Esophagus muscularis mucosa (tissue), 4 donors: ENCODE data around the gene DCAF8.

Experiments
- EP300 ChIP-seq: sonication (generic); formaldehyde crosslinking; IDR thresholded peaks from one replicate; pipeline ENCODE4 v1.6.1; 2017; ENCODE audit warnings: antibody characterized with exemption
- POLR2A ChIP-seq: fragments of 450-650 bp; IDR thresholded peaks from one replicate; pipeline ENCODE4 v1.6.1; 2017; ENCODE audit warnings: antibody characterized with exemption, moderate library complexity, mild to moderate bottlenecking, low read depth
- POLR2AphosphoS5 ChIP-seq, 2 donors: sonication (generic); formaldehyde crosslinking; IDR thresholded peaks; one replicate each; pipeline ENCODE4 v1.6.1; 2017; ENCODE audit warnings: antibody characterized with exemption in 2 of 2
- TF ChIP-seq, protein P1 (sequence below), 3 experiments: fragments of 200-600 bp in 2 of 3; fragments of 450-650 bp in 1 of 3; sonication (generic) in 2 of 3; IDR thresholded peaks; one replicate each; pipeline ENCODE4 v1.5.1; 2017 to 2019; ENCODE audit warnings: antibody characterized with exemption in 3 of 3, mild to moderate bottlenecking in 2 of 3, moderate library complexity in 1 of 3

DNA sequence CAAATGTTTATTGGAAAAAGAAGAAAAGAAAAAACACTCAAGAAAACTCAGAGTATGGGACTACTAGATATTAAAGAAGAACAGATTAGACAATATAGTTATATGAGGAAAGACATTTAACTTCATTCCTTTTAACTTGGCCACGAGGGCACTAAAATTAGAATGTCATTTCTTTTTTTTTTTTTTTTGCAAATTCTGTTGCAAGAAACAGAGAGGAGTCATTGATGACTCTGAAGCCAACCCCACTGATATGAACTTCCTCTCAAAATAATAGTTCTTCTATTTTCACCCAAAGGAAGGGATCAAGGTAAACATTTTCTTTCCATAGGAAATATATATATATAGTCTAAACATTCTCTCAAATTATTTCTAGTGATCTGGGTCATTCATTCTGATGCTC is 47.2 kb upstream of the DCAF8 start:
- TF ChIP-seq, protein P1, sequence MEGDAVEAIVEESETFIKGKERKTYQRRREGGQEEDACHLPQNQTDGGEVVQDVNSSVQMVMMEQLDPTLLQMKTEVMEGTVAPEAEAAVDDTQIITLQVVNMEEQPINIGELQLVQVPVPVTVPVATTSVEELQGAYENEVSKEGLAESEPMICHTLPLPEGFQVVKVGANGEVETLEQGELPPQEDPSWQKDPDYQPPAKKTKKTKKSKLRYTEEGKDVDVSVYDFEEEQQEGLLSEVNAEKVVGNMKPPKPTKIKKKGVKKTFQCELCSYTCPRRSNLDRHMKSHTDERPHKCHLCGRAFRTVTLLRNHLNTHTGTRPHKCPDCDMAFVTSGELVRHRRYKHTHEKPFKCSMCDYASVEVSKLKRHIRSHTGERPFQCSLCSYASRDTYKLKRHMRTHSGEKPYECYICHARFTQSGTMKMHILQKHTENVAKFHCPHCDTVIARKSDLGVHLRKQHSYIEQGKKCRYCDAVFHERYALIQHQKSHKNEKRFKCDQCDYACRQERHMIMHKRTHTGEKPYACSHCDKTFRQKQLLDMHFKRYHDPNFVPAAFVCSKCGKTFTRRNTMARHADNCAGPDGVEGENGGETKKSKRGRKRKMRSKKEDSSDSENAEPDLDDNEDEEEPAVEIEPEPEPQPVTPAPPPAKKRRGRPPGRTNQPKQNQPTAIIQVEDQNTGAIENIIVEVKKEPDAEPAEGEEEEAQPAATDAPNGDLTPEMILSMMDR (IDR thresholded peaks at IDR 0.05) = no peak
- TF ChIP-seq POLR2AphosphoS5 (IDR thresholded peaks at IDR 0.05) (no peak), EP300 (no peak), POLR2A (no peak)
